Epidermal melanocyte (primary cell): ENCODE results near the gene DGKE.

Experiments
- DNase-seq: peaks from one replicate; pipeline ENCODE4 v3.0.0; 2011; ENCODE audit warnings: low spot score; ENCODE audit not compliant: insufficient read length

DGKE gene

DNA sequence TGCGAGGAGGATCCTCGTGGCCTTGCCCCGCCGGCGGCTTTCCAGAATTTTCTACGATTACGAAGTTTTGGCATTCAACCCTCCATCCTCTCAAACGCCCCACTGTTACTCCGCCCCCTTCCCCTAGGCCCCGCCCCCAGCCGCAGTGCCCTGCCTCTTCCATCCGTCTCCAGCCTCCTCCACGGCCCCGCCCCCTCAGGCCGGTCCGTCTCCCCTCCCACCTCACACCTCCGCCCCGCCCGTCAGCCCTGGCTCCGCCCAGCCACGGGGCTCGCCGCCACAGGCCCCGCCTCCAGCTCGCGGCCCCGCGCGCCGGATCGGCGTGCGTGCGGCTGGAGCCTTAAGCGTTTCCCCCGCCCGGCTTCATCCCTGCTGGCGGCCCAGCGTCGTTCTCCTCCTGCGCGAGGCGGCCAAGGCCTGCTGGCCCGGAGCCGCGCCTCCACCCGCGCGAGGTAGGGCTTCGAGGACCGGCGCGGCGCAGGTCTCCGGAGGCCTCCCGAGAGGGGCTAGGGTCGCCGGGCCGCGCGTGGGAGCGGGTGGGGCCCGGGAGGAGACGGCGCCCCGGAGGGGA is at the start of gene DGKE, which contains the start of gene C17orf67:
DGKE (plus strand) TSS at position 343 of the 571 bp plus-strand sequence. CDS start 645 bp downstream, outside the sequence.
C17orf67 (minus strand) TSS at position 112 of the 571 bp plus-strand sequence. CDS start 18,110 bp downstream, outside the sequence.
- peak; percentile 70 for DNase-seq

DNA sequence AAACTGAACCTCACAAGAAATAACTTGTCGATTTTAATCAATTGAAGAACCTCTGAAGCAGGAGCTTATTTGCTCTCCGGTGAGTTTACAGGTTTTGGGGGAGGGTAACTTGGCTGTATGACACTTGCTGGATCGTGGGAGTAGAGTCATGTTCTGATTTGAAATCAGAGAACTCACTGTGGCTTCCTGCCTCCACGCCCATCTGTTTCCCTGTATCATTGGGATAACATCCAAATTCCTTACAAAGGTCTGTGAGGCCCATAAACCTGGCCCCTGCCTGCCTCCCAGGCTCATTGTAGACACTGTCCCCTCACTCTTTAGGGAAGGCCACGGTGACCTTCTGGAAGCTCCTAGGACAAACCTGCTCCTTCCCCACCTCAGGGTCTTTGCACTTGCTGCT is 48.5 kb upstream of the DGKE start:
- no peak for DNase-seq

DNA sequence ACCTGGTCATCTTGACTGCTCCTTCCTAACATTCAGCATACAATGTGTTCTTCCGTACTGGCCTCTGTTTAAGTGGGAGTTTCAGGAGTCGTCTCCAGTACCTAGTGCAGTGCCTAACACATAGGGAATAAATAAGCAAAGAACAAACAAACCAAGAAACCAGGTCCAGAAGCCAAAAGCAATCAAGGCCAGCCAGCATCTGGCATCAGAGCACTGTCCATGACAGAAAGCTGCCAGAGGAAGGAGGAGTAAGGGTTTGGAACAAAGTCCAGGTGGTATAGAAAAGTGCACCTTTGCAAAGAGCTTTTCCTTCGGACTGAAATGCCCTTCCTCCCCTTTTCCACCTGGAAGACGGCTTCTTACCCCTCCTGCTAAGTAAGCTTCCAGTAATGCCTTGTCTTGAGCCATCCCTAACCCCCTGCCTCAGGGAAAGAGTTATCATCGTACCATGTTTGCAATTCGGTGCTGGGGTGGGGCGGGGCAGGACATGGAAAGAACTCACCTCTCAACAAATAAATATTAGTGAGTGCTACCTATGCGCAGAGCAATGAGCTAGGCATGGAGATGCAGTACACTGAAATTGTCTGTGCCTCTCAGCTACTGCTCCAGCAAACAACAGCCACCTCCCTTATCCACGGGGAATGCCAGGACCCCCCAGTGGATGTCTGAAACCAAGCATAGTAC is 47.8 kb upstream of the DGKE start:
- no peak for DNase-seq

DNA sequence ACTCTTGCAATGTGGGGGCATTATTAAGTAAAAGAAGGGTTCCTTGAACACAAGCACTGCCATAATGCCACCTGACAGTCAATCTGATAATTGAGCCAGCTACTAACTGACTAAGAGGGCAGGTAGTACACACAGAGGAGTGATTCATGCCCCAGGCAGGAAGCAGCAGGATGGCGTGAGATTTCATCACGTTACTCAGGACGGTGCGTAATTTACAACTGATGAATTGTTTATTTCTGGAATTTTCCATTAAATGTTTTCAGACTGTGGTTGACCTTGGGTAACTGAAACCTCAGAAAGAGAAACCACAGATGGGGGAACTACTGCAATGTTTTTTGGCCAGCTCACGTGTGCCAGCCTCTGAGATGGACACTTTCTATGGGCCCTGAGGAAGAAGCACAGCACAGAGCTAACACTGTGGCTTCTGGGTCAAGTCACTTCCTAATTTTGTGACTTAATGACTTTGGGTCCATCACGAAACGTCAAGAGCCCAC is 46.9 kb upstream of the DGKE start:
- no peak for DNase-seq

DNA sequence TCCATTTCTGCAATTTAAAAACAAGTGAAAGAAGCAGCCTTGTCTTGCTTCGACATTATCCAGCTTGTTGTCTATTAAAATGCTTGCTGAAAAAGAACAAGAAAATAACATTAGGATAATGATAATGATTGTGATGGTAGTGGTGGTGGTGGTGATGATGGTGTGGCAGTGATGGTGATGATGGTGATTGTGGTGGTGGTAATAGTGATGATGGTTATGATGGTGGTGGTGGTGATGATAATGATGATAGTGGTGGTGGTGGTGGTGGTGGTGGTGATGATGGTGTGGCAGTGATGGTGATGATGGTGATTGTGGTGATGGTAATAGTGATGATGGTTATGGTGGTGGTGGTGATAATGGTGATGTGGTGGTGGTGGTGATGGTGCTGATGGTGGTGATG is 41.7 kb upstream of the DGKE start:
- DNase-seq: no peak

DNA sequence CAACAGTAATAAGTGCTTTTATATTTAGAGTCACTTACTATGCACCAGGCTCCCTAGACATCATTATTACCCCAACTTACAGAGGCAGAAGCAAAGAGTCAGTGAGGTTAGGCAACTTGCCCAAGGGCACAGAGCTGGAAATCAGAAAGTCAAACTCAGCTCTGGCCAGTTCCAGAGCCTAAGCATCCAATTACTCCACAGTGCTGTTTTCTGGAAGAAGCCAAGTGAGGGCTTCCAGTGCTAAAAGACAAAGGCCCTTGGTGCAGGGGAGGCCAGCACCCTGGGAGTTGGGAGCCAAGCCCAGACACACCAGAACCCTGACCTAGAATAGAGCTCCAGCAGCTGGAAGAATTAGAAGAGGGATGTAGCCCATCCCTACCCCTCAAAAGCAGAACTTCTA is 40.4 kb upstream of the DGKE start:
- no peak for DNase-seq

DNA sequence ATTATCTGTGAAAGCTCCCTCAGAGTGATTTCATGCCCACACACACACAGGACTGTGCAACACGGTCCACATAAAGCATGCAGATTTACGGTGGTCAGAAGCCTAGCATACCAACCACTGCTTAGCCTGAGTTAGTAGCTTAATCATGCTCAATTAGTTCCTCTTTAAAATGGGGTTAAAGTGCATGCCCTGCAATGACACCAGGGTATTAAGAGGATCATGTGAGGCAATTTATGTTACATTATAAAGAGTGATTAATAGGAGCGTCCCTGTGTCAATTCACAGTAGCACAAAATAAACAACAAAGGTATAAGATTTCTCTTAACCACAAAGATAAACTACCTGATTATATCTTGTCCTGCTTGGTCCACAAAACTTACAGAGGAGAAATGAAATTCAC is 40.0 kb upstream of the DGKE start:
- no peak for DNase-seq

DNA sequence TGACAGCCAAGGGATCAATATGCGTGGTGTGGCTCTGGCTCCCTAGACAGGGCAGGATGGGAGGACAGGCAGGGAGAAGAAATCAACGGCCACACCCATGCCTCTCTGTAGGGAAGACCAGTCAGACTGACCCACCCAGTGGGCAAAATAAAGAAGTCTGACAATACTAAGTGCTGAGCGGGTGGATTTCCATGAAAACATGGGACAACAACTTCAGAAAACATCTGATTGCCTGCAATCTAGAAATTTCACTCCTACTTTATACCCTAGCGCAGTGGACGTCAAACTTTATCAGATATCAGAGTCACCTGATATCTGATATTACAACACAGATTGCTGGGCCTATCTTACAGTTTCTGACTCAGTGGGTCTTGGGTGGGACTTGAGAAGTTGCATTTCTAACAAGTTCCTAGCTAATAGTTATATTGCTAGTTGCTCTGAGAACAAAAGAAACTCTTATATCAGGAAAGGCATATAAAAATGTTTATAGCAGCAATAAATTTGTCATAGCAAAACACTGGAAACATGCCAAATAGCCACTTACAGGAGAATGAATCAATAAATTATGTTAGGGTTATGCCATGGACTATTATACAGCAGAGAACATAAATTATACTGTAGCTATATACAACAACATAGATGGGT is 38.6 kb upstream of the DGKE start:
- DNase-seq: no peak

DNA sequence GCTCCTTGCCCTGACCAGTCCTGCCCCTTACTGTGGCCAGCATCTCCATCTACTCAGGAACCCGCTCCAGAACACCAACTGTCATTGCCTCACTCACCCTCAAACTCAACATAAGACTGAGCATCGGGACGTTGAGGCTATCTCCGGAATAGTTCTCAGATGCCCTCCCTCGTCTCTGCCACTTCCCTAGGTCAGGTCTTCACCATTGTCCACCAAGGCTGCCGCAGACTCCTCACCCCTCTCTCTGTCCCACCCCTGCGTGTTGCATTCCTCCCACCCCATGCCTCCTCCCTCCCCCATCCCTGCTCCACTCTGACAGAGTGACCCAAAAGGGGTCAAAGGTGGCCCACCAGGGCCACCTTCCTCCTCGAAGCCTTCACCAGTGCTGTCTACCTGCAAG is 37.4 kb upstream of the DGKE start:
- DNase-seq: no peak

DNA sequence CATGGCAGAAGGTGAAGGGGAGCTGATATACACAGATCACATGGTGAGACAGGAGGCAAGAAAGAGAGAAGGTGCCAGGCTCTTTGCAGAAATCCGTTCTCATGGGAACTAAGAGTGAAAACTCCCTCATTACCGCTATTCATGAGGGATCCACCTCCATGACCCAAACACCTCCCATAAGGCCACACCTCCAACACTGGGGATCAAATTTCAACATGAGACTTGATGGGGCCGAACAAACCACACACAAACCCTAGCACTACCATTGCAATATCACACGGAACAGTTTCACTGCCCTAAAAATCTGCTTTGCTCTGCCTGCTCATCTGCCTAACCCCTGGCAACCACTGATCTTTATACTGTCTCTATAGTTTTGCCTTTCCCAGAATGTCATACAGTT is 35.0 kb upstream of the DGKE start:
- no peak for DNase-seq

DNA sequence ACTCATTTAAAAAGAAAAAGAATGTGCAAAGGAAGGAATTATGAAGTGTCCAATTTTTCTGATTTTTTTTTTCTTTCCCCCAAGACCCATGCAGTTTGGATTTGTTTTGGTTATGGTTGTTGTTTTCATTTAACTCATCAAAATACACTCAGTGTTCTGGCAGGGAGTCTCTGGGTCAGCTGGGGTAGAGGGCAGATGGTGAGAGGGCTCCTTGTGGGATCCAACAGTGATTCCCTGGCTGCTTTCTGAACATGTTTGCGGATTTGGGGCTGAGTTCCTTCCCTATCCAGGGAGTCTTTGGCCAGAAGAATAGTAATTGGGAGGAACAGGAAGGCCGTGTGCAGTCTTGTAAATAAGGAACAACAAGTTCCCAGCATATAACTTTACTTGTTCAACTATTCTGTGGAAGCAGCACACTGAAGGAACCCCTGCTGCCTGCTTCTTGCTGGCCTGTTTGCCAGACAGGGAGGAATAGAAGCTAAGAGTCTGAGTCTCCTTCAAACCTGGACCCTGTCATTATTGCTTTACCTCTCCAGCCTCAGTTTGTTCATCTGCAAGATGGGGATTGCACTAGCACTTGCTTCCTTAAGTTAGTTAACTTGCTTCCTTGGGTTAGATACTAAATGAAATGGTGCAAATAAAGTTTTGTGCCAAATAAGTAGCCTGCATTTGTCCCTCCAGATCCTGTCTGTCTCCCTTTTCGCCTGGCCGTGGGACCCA is 32.3 kb upstream of the DGKE start:
- no peak for DNase-seq

DNA sequence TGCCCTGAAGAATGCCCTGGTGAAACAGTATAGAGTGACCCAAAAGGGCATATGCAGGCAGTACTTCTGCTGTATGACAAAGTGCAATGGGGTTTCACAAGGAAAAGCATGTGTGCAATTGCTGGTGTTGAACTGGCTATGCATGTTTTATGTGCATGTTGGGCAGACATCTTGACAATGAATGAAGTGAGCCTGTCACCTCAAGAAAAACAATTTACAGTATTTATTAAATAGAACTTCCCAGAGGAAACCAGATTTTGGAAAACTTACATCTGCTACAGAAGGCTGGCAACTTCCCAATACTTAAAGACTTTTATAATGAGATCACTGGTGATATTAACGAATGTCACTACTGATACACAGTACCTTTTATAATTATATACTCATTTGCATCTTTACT is 30.9 kb upstream of the DGKE start:
- no peak for DNase-seq

DNA sequence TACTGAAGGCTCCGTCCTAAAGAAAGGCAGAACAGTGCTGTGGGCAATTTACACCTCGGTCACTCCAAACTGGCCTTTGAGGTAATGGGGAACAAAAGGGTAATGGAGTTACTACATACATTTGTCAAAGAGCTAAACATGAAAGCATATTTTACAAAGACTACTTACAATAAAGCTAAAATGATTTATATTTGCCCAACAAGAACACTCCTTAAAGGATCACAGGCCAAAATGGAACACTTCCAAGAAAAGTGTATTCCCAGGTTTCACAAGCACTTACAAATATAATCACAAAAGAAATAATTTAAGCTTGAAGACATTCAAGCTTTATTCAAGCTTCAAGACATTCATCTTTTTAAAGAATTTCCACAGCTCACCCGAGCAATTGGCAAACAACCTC is 29.5 kb upstream of the DGKE start:
- DNase-seq: no peak

DNA sequence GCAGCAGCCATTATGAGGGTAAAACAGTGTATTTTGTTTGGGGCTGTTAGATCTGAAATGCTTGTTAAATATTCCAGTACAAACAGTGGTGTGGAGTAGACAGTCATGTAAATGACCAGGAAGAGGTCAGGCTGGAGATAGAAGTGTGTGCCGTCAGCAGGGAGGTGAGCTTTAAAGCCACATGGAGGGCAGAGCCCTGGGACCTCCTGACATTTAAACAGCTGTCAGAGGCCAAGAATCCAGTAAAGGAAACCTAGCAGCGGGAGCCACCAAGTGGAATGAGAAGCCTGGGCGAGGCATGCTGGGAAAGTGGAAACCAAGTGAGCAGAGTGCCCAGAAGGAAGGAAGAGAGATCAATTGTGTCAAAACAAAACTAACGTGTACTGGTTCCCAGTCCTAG is 27.0 kb upstream of the DGKE start:
- DNase-seq: no peak

DNA sequence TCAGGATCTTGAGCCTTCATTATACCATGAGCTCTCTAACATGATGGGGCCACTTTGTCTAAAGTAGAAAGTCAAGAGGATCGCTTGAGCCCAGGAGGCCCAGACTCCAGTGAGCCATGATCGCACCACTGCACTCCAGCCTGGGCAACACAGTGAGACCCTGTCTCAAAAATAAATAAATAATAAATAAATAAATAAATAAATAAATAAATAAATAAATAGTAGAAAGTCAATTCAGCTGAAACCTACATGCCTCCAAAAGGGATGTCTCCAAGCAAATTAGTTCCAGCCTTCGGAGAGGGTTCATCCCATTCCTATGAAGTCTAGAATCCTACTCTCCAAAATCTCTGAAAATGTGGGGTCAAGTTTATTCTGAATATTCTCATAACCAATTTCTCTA is 26.2 kb upstream of the DGKE start:
- DNase-seq: no peak

DNA sequence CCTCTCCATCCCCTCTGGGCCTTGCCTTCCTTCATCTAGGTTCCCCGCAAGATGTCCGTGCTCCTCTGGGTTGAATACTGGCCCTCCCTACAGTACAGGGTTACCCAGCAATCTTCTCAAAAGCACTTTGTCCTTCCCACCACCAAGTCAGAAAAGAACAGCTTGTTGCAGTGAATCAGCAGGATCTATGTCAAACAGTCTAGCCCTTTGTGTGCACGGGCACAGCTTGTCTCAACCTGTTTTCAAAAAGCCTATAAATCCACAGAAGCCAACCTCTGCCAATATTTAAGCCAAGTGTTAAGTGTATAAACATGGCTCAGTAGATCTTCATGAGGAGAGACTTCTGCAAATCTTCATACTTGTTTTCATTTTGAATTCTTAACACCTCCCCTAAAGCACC is 25.4 kb upstream of the DGKE start:
- no peak for DNase-seq

DNA sequence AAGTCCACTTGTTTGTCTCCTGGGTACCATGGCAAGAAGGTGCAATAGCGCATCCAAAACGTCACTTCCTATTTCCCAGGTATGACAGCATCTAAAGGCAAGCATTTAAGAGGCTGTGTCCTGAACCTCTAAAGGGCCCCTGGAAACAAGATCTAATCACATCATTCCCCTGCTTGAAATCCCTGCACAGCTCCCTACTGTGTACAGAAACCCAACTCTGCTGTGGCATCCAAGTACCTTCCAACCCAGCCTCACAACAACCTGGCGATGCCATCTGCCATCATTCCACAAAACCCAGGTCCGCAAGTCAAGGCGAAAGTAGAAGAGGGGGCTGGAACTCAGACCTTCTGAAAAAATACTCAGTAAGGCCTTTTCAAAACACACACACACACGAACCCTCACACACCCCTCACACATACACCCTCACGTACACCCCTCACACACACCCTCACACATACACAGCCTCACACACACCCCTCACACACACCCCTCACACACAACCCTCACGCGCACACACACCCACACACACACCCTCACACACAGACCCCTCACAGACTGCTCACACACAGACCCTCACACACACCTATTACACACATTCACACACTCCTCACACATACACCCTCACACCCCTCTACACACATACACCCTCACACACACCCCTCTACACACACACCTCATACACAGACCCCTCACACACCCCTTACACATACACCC is 24.7 kb upstream of the DGKE start:
- no peak for DNase-seq

DNA sequence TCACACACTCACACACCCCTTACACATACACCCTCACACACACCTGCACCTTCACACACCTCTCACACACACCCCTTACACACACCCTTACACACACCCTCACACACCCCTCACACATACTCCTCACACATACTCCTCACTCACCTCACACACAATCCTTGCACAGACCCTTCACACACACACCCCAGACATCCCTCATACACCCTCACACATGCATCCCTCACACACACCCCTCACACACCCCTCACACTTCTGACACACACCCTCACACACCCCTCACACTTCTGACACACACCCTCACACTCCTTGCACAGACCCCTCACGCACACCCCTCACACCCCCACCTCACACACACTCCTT is 24.2 kb upstream of the DGKE start:
- DNase-seq: no peak

DNA sequence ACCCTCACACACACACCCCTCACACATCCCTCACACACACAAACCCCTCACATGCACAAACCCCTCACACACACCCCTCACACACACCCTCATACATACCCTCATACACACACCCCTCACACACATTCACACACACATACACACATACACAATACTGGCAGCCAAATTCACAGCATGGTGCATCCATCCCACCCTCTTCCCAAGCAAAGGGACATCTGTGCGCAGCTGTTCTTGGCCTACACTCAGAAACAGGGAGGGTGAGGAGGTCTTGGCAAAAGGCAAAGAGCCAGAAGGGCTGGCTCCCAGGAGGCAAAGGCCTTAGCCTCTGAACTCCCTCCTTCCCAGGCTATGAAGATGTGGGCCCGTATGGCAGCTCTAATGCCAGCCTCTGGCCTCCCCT is 23.6 kb upstream of the DGKE start:
- DNase-seq: no peak

DNA sequence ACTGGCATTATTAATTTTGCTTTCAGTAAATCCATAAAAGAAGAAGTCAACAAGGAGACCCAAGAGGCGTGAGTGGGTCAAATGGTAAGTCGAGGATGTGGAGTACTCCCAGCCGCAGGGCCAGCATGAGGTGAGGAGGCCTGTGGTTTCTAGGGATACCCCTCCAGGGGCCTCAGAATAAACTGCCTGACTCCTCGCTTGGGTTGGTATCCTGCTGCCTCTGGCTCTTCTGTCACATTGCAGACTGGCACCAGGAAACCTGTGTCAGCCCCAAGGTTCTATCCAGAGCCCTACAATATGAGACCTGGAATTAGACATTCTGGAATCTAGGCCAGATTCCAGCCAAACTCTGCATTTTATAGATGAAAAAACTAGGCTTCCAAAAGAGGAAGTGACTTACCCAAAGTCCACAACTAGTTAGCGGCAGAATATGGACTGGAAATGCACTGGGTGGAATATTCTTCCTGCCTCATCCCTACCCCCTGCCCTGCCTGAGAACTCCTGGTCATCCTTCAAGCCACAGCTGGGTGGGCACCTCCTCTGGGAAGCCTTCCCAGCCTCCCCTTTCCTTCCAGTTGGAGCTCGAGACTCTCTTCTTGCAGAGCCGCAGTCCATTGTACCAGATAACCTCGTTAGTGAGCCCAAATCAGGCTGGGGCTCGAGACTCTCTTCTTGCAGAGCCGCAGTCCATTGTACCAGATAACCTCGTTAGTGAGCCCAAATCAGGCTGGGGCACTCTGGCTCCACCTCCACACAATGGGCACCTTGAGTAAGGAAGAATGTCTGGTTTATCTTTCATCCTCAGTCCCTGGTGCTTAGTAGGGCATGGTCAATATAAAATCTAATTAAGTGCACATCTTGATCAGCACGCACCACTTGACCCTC is 22.8 kb upstream of the DGKE start:
- no peak for DNase-seq
